ENCODE measurements around the gene FBXW7.
A peak's percentile ranks its signal among the peaks of the same experiment; 100 is the strongest.

- TF ChIP-seq CHD2 (IDR thresholded peaks at IDR 0.05; ENCODE audit: low read length, partially characterized antibody), result peak; percentile 75
- no peak for TF ChIP-seq EZH2phosphoT487 (IDR thresholded peaks at IDR 0.05; ENCODE audit: borderline replicate concordance, low read depth)
- peak; percentile 22; the same call in 1 of the 2 replicates for TF ChIP-seq TCF12 (IDR thresholded peaks at IDR 0.05)
- no peak for TF ChIP-seq SMC3 (IDR thresholded peaks at IDR 0.05; ENCODE audit: low read depth, low read length)
- no peak for TF ChIP-seq CTCF (IDR thresholded peaks at IDR 0.05)
- TF ChIP-seq RAD21 (IDR thresholded peaks at IDR 0.05; ENCODE audit: low read length), result peak; percentile 35; the same call in 1 of the 2 replicates
- no peak for TF ChIP-seq RFX5 (IDR thresholded peaks at IDR 0.05; ENCODE audit: low read length)
- no peak for TF ChIP-seq POLR2AphosphoS5 (IDR thresholded peaks at IDR 0.05; ENCODE audit: low read depth, low read length)
- TF ChIP-seq FOXJ3 (CRISPR knock-in tag; IDR thresholded peaks at IDR 0.05), result peak; percentile 71; the same call in 1 of the 2 replicates
- TF ChIP-seq USF2 (IDR thresholded peaks at IDR 0.05; ENCODE audit: borderline replicate concordance, low read depth, low read length), result no peak
- no peak for TF ChIP-seq NRF1 (IDR thresholded peaks at IDR 0.05; ENCODE audit: low read depth, low read length)
Observed at GRCh38 chr4:152309418-152309817, 226.5 kb downstream of the FBXW7 start.
